ENCODE results near the gene SLU7.
A peak's percentile ranks its signal among the peaks of the same experiment; 100 is the strongest.

SLU7 gene

DNA sequence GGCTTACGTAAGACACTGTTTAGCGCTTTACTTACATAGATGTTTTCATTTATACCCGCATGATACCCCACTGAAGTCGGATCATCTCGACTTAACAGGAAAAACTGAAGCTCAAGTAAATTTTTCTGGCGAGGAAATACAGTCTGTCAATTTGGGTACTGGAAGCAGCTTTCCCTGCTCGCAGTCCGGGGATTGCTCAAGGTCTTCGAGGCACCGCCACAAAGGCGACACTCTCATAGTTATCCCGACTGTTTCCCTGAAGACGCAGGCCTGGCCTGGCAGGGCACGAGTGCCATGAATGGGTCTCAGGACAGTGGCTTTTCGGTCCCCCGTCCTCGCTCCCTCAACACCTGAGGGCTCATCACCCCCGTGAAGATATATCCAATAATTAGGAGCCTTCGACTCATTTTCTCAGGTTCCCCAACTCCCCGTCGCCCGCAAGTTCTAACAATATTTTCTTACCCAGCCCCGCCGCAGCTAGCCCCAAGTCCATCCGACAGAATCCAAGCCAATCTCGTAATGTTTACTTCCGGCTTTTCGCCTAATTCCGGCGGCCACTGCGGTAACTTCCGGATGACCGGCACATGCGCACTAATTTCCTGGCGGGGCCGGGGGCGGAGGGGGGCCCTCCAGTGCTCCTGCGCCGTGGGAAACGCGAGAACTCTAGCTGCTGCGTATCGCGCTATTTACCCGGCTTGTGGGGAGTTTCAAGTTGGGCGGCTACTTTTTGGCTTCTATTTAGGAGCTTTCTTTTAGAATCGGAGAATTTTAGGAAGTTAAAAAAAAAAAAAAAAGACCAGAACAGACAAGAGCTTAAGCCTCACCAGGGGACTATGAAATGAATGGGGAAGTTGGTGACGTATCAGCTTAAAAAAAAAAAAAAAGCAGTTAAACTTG is at the start of gene SLU7:
TSS of gene SLU7 (minus strand) at position 521 of the 897 bp plus-strand sequence. CDS start 3,787 bp downstream, outside the sequence.
- DNase-seq (ENCODE audit: low read depth in 3 of 3) = peak; percentile 87 to 93 (median 91)

DNA sequence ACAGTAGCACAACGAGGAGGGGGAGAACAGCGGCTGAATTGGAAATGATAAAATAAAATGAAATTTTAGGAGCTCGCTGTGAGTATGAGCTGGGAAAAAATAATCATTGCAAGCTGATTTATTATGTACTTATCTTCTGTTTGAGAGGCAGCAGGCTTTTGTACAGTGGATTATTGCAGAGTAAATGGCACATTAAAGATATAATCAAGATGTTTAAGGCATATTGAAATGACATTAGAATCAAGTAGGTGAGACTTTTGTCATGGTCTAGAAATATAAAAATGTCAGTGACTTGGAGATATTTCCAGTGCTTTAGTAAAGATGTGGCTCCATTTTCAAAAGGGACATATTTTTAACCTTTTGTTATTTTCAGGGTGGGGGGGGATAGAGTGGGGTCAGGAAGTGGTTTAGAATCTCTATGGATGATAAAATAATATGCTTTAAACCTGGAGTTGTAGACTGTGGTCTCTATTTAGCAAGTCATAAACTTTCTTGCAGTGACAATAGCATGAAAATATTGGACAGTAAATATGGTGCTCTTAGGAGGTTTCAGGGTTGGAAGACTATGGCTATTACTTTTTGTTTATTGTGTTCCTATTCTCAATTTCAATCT is 49.6 kb upstream of the SLU7 start:
- no peak for DNase-seq (ENCODE audit: low read depth in 3 of 3)

DNA sequence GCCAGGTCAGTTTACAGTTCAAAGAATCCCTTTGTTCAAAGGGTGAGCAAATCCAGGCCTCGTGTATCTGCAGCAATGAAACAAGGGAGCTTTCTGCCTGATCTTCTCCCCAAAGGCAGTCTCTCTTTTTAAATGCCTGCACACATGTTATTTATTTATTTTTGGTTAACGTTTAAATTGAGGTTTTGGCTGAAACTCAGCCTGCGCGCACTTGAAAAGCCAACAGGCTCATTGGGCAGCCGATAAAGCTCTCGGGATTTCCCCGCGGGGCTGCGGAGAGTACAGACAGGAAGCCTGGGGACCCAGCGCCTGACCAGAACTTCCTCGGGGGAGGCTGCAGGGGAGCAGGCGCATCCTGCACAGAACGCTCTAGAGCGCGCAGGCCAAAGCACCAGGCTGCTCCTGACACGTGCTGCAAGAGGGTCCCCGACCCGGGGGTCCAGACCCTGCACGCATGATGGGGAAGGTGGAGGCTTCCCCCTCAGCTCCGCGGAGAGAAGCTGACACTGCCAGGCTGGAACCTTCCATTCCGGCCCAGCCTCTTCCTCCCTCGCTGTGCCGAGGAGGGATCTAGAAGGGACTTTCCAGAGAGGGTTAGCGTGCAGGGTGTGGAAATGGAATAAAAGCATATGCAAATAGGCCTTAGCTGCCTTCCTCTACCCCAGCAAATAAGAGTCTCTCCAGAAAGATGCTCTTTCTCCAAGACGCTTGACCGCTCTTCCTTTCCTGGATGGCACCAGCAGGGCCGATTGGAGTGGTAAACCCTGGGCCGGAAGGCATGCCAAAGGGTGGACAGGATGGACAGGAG is 48.9 kb upstream of the SLU7 start:
- DNase-seq (ENCODE audit: low read depth in 3 of 3) = peak; percentile 56 to 85 (median 66)

DNA sequence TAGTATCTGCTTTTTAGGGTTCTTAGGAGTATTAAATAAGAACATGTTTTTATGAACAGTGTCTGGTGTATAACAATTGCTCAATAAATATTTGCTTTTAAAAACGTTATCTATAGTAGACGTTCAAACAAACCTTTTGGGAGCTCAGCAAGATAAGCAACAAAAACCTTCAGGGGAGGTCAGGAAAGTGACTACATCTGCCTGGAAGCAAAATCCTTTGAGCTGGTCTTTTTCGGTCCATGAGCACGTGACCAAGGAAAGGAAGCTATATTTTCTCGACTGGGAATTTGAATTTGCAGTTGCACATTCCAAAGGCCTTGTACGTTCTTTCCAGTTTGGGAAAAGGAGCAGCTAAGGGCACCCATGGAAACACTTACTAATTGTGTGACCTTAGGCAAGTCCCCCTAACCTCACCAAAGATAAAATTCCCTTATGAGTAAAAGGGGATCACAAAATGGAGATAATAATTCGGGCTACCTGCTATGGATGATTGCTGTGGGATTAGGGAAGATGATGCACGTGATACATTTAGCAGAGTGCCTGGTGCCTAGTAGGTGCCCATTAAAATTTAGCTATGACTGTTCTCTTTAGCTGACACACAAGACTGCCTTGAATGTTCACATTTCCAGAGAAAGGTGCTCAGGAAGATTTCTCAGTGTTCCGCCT is 48.1 kb upstream of the SLU7 start:
- DNase-seq (ENCODE audit: low read depth in 3 of 3) = no peak

DNA sequence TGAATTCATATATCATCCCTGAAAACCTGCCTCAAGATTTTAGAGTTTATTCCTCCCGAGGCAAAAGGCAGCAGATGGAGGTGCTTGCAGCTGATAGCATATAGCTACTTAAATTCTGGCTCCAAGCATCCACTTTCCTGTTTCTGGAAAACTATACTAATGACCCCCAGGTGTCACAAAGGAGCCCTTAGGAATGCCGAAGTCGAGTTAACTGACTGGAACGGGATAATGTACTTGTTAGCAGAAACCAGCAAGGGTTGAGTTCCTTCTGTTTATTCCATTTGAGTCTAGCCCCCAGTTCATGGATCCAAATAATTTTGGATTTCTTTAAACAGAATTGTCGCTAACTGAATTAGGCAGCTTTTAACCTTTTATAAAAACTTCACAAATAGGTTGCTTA is 47.2 kb upstream of the SLU7 start:
- no peak for DNase-seq (ENCODE audit: low read depth in 3 of 3)

DNA sequence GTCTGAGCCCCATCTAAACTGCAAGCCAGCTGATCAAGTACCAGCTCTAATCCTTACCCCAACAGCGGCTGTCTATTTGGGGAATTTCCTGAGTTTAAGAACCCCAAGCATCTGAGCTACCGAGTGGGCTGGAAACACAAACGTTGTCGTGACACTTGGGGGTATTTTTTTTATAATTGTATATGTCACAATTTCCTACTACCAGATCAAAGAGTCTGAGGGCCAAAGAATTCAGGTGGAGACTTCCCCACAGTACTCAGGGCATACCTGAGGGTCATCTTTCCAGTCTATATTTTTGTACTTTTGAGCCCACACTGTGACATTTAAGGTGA is 45.6 kb upstream of the SLU7 start:
- DNase-seq (ENCODE audit: low read depth in 3 of 3) = no peak

DNA sequence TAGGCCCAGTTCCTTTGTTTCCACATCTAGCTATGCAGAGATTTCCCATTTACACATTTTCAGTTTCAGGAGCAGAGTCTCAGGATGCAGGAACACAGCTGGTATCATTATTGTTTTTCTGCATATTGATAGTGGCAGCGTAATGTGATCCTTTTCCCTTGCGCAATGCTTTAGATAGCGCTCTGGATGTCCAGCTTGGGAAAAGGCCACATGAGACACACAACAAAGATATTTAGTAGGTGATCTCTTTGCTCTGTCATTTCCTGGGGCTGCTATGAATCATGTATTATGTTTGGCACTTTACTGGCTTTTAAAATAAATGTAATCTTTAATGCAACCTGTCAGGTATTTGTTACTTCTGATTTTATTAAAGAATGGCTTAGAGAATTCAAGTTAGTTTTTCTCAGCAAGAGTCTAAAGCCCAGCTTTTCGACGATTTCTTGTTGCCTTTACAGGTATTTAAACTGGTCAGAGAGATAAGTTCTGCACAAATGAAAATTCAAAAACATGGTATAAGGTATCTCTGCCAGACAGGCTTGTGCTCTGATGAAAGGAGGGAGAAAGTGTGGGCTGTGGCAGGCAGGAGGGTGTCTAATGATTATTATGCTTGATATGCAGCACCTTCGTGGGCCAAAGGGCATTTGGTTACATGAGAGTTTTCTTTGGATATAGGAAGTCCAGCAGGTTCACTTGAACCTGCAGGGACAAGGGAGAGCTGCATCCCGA is 45.0 kb upstream of the SLU7 start:
- no peak for DNase-seq (ENCODE audit: low read depth in 3 of 3)

DNA sequence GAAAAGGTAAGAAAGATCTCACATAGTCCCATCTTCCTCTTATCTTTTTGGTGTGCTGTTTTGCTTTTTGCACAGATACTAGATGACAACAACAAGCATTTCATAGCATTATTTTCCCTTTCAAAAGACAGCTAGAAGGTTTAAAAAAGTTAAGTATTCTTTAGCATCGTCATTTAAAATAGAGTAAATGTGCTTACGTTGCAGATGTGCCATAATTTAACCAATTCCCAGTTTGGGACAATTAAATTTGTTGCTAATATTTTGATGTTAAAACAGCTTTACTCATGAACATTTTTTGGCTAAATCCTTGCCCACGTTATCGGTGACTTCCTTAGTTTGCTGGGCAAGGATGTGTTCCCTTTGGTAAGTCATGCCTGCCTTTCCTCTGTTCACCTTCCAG is 44.3 kb upstream of the SLU7 start:
- DNase-seq (ENCODE audit: low read depth in 3 of 3) = no peak

DNA sequence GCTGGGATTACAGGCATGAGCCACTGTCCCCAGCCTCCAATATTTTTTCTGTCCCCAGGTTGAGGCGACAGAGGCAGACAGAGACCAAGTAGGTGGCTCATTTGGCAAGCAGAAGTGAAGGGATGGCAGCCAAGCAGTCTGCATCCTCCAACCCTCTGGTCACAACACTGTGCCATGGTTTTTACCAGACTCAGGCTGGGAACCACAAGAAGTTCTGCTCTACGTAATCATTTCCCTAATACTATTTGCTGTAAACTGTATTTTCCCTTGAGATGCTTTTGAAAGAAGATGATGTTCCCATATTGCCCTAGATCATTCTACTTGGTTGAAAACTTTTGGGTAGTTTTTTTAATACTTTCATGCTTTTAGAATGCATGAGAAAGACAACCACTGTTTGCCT is 43.3 kb upstream of the SLU7 start:
- DNase-seq (ENCODE audit: low read depth in 3 of 3) = no peak

DNA sequence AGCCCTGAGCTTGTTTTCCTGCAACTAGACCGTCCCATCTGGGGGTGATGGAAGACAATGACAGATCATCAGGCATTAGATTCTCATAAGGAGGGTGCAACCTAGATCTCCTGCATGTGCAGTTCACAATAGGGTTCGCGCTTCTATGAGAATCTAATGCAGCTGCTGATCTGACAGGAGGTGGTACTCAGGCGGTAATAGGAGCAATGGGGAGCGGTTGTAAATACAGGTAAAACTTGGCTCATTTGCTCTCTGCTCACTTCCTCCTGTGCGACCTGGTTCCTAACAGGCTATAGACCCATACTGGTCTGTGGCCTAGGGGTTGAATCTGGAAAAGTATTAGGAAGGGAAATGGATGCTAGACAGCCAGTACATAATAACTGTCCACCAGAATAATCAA is 42.5 kb upstream of the SLU7 start:
- no peak for DNase-seq (ENCODE audit: low read depth in 3 of 3)

DNA sequence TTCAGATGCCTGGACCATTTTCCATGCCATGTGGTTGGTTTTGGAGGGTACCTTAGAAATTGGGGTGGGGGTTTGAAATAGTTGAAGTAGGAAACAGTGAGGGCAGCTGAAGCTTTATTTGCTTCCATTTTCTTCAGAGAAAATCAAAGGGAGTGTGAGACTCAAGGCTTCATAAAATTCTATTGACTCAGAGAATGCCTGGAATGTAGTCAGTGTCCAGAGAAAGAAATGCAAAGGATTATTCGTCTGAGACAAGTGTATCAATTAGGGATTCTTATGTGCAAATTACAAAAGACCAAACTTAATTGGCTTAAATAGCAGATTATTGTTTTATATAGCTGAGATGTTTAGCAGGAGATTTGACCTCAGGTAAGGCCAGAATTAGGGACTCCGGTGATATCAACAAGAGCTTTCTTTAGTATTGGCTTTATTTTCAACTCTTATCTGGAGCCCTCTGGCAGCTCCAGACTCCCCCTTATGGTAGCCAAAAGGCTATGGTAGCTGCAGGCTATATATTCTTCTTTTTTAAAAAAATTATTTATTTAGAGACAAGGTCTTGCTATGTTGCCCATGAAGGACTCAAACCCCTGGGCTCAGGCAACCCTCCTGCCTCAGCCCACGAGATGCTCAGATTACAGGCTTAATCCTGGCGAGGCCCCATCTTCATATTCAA is 41.6 kb upstream of the SLU7 start:
- no peak for DNase-seq (ENCODE audit: low read depth in 3 of 3)

DNA sequence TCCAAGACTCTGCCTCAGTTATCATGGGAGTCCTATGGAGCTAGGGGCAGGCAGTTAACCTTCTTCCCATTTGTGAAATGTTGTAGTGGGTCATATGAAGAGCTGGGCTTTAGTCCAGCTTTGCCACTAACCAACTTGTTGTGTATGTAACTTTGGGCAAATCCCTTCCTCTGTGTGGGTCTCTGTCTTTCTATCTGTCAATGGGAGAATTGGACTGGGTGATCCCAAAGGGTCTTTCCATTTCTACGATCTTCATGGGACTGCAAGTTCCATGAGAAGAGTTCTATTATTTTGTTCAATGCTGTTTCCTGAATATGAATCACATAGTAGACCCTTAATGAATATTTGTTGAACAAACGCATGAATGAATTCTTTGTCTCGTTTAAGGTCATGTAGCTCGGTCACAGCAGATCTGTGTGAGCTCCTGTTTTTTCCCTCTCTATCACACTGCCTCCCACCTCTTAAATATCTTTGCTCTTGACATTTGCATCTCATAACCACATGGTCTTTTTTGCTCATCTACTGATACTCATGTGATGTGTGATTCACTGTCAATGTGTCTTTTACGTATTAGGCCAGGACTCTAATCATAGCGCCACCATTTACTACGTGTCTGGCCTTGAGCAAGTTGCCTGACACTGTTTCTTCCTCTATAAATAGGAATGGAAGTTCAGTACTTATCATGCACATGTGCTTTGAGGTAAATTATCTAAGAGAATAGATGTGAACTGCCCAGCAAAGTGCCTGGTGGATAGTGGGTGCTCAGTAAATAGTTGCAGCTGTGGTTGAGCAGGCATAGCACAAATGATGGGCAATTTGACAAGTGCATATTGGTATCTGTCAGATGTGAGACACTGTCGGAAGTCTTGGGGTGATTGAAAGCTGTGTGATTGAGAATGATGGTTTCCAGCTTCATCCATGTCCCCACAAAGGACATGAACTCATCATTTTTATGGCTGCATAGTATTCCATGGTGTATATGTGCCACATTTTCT is 40.2 kb upstream of the SLU7 start:
- no peak for DNase-seq (ENCODE audit: low read depth in 3 of 3)

DNA sequence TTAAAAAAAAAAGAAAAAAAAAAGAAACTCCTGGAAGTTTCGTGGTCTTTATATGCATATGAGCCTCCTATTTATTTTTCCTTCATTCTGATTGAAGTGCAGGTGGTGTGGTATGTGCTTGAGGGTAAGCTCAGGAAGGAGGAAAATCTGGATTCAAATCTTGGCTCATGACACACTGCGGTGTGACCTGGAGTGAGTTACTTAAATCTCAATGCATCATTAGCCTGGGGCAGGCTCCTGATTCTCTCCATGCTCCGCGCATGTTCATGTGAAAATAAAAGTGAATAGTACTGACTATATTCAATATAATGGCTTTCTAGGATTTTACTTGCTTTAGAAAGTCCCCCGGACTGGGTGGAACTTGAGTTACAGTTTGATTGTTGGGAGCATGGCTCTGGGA is 38.4 kb upstream of the SLU7 start:
- no peak for DNase-seq (ENCODE audit: low read depth in 3 of 3)

DNA sequence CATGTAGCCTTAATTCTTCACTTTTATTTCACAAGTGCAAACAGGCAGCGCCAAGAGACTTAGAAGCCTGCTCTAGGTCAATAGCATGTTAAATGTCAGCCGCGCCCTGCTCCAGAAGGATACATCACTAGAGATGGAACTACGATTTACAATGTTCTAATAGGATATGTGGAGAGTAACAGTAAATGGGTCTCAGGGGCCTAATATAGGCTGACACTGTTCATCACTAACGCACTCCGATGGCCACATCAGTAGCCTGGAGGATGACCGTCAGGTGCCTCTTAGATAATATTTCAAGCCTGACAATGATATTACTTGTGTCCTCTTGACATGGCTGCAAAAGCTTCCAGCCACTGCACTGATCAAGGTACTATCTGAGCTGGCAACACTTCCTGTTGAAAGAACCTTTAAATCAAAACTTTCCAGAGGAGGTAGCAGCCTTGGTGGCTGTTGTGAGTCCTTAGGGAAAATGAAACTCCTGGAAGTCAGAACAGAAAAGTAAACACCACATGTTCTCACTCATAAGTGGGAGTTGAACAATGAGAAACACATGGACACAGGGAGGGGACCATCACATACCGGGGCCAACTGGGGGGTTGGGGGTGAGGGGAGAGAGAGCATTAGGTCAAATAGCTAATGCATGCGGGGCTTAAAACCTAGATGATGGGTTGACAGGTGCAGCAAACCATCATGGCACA is 37.7 kb upstream of the SLU7 start:
- no peak for DNase-seq (ENCODE audit: low read depth in 3 of 3)

DNA sequence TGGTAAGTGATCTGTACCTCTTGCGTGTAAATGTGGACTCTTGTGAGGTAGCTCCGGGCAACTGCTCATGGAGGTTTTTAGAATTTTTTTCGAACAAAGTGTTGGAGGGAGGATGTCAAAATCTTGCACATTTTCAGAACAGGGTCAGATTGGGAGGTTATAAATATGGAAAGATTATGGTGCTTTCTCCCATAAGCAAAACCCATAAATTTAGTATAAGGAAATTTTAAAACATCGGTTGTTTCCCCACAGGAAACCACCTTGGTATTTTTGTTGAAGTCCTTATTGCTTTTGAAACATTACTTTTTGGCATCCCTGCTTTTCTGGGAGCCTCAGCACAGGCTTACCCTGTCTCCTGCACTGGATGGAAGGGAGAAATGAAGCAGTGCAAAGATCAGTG is 36.7 kb upstream of the SLU7 start:
- no peak for DNase-seq (ENCODE audit: low read depth in 3 of 3)

DNA sequence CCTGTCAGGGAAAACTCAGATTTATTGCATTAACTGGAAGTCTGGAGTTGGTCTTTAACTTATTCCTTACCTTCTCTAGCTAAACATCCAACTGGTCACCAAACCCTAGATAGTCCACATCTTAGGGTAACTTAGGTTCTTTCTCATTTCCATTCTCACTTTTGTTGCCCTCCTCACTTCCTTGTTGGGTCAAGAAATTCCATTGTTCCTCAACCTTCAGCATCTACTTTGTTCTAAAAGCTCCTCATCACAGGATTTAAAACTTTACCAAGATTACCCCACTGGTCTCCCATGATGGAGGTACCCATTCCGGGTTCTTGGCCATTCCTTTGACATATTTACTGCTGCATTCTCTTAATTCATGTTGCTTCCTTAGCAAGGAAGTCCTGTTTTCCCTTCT is 34.9 kb upstream of the SLU7 start:
- no peak for DNase-seq (ENCODE audit: low read depth in 3 of 3)

DNA sequence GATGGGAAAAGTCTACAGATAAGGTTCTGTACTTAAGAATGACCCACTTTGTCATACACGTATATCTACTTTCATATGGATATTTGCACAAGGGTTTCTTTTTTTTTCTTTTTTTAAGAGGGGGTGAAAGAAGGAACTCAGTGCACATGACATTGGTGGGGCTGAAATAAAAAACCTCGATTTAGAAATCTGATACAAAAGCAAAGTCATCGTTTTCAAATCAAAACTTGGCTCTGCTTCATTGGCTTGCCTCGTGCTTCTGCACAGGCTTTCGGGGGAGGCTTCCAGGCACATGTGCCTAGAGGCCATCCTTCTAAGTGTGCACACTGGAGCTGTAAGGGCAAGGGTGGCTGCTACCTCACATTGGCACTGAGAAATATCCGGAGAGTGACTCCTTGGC is 33.9 kb upstream of the SLU7 start:
- no peak for DNase-seq (ENCODE audit: low read depth in 3 of 3)

DNA sequence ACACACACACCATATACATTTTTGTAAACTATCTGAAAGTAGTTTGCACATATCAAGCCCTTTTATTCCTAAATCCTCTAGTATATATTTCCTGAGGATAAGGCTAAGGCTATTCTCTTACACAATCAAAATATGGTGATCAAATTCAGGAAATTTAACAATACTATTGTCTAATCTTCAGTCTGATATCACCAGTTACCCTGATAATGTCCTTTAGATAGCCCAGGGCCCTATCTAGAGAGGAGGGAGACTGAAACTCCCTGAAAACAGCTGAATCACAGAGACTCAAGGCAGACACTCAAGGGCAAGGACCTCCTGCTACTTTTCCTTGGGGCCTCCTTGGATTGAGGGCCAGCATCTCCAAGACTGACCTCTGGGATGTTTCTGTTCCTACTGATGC is 33.2 kb upstream of the SLU7 start:
- no peak for DNase-seq (ENCODE audit: low read depth in 3 of 3)

DNA sequence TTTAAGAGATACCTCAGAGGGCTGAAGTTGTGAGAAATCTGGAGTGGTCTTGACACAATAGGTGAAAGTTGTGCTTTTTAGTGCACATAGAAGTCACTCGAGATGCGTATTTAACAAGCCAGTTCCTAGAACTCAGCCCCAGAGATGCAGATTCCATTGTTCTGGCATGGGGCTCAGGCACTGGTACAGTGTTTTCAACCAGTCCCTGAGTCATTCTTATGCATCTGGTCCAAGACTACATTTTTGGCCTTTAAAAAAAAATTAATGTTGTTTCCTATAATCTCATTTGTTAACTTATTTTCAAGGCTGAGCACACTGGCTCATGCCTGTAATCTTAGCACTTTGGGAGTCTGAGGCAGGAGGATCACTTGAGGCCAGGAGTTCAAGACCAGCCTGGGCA is 32.4 kb upstream of the SLU7 start:
- DNase-seq (ENCODE audit: low read depth in 3 of 3) = no peak

Data from stimulated activated CD4-positive, alpha-beta T cell treated with anti-CD3 and anti-CD28 coated beads, TNF-alpha, amount 100 ng/mL, for 24 hours (primary cell).